ENCODE measurements around the gene ANKRD18B.
"Not testable (repeated sequence)": the region's sequence is repeated elsewhere in the genome, so short reads cannot be mapped to it uniquely, and the experiment has no call there.

Gene ANKRD18B

GRCh38 chr9:33618370-33618769 is 94.3 kb downstream of the ANKRD18B start:
- H3K36me3 Mint-ChIP-seq; H3K9me3 Mint-ChIP-seq; DNase-seq (ENCODE audit: low spot score in 2 of 2); H3K4me1 Mint-ChIP-seq; H3K27ac Mint-ChIP-seq; ATAC-seq; H3K4me3 Mint-ChIP-seq: not testable (repeated sequence)

- Mint-ChIP-seq H3K9me3 (no peaks in the 10 kb centered on the region), H3K36me3 (no peaks in the 10 kb centered on the region), H3K4me1 (peaks cover 10% of the 10 kb centered on the region), H3K27ac (no peak overlapping the region), H3K4me3 (no peak overlapping the region)
- no peak for DNase-seq (ENCODE audit: low spot score in 2 of 2)
- no peak for ATAC-seq
Observed at GRCh38 chr9:33619666-33620404, 95.8 kb downstream of the ANKRD18B start.

- Mint-ChIP-seq H3K9me3 (no peaks in the 10 kb centered on the region), H3K36me3 (no peaks in the 10 kb centered on the region), H3K4me3 (no peak overlapping the region), H3K27ac (no peak overlapping the region), H3K4me1 (peaks cover 10% of the 10 kb centered on the region)
- DNase-seq (ENCODE audit: low spot score in 2 of 2) (no peak), ATAC-seq (no peak)
Observed at GRCh38 chr9:33620738-33621439, 96.8 kb downstream of the ANKRD18B start.

Measured in stimulated activated effector memory CD8-positive, alpha-beta T cell treated with anti-CD3 and anti-CD28 coated beads, Interleukin-12 subunit alpha, Interleukin-12 subunit beta, amount 100 ng/mL, for 72 hours (primary cell).